Hepatocyte (in vitro differentiated cells): ENCODE measurements around the gene NFKB1. TPM values are rescaled to one million over a fixed set of nuclear protein-coding genes. Genes with fewer than 3 reads are reported as not detected.

Experiments
- DNase-seq: peaks from one replicate; pipeline ENCODE4 v3.0.0-alpha.2; 2016; ENCODE audit warnings: low spot score
- H2AFZ ChIP-seq: fragments of 200-600 bp; sonication (generic); 2 replicates; pipeline ENCODE4 v1.6.0; 2016; ENCODE audit warnings: antibody characterized with exemption, mild to moderate bottlenecking
- H3K27ac ChIP-seq: fragments of 200-600 bp; sonication (generic); 2 replicates; pipeline ENCODE4 v1.5.1; 2016; ENCODE audit warnings: mild to moderate bottlenecking
- H3K27me3 ChIP-seq: fragments of 200-600 bp; sonication (generic); 2 replicates; pipeline ENCODE4 v1.6.1; 2016
- H3K36me3 ChIP-seq: fragments of 200-600 bp; sonication (generic); replicated peaks from 2 replicates; pipeline ENCODE4 v1.5.1; 2016; ENCODE audit warnings: low read depth; ENCODE audit not compliant: insufficient read depth
- H3K4me1 ChIP-seq: fragments of 200-600 bp; sonication (generic); 2 replicates; pipeline ENCODE4 v1.5.1; 2016; ENCODE audit warnings: mild to moderate bottlenecking, moderate library complexity; ENCODE audit not compliant: insufficient read depth
- H3K4me2 ChIP-seq: fragments of 200-600 bp; sonication (generic); 2 replicates; pipeline ENCODE4 v1.6.0; 2016
- H3K4me3 ChIP-seq: fragments of 200-600 bp; sonication (generic); 2 replicates; pipeline ENCODE4 v1.5.1; 2016; ENCODE audit warnings: mild to moderate bottlenecking
- H3K79me2 ChIP-seq: fragments of 200-600 bp; sonication (generic); 2 replicates; pipeline ENCODE4 v1.6.0; 2017; ENCODE audit warnings: mild to moderate bottlenecking
- H3K9me2 ChIP-seq: fragments of 200-600 bp; sonication (generic); replicated peaks from 2 replicates; pipeline ENCODE4 v1.6.0; 2017; ENCODE audit warnings: mild to moderate bottlenecking; ENCODE audit not compliant: insufficient read depth
- H3K9me3 ChIP-seq: fragments of 200-600 bp; sonication (generic); 2 replicates; pipeline ENCODE4 v1.5.1; 2016; ENCODE audit warnings: low read depth, mild to moderate bottlenecking
- H4K20me1 ChIP-seq: fragments of 200-600 bp; sonication (generic); 2 replicates; pipeline ENCODE4 v1.6.0; 2016; ENCODE audit warnings: mild to moderate bottlenecking; ENCODE audit not compliant: insufficient read depth, poor library complexity, severe bottlenecking
- CTCF ChIP-seq: fragments of 200-600 bp; sonication (generic); IDR thresholded peaks from 2 replicates; pipeline ENCODE4 v1.5.1; 2016; ENCODE audit warnings: antibody characterized with exemption, mild to moderate bottlenecking; ENCODE audit not compliant: poor library complexity
- EZH2 ChIP-seq: fragments of 200-600 bp; sonication (generic); IDR thresholded peaks from 2 replicates; pipeline ENCODE4 v1.6.1; 2016; ENCODE audit warnings: antibody characterized with exemption, mild to moderate bottlenecking, borderline replicate concordance
- EZH2phosphoT487 ChIP-seq: fragments of 200-600 bp; sonication (generic); IDR thresholded peaks from one replicate; pipeline ENCODE4 v1.6.1; 2018; ENCODE audit warnings: antibody characterized with exemption, mild to moderate bottlenecking, low read depth, moderate library complexity; ENCODE audit not compliant: unreplicated experiment, severe bottlenecking
- WGBS: methylation state at CpG from one replicate; pipeline ENCODE4 v1.1.6; 2016; ENCODE audit warnings: low lambda C conversion rate; ENCODE audit errors: missing lambda C conversion rate; 5-methylcytosine and 5-hydroxymethylcytosine counted together
- polyA plus RNA-seq: library from polyadenylated mRNA; unstranded; fragments of >200 nt; fragmentation: Nextera tagmentation; extraction: Ambion mirVana; gene quantifications from 2 replicates; pipeline ENCODE4 v1.2.1, GENCODE V29; 2016
- total RNA-seq: library from RNA; depleted of rRNA; stranded (reverse); fragments of >200 nt; gene quantifications from 2 replicates; pipeline ENCODE4 v1.2.3, GENCODE V29; 2014

Gene NFKB1
- total and polyA plus RNA-seq, 2 experiments from 2014 or later, result 21.1 to 22.8 TPM

- H3K27ac ChIP-seq, result no peak overlapping the region
- H4K20me1 ChIP-seq, result no peaks in the 10 kb centered on the region
- no peaks in the 10 kb centered on the region for H3K9me3 ChIP-seq
- H3K4me2 ChIP-seq, result no peak overlapping the region
- no peak for DNase-seq
- no peaks in the 10 kb centered on the region for H3K4me1 ChIP-seq
- no peaks in the 10 kb centered on the region for H3K27me3 ChIP-seq
- H2AFZ ChIP-seq, result no peak overlapping the region
- H3K79me2 ChIP-seq, result no peaks in the 10 kb centered on the region
- H3K9me2 ChIP-seq, result no peaks in the 10 kb centered on the region
- TF ChIP-seq EZH2, result no peak
- TF ChIP-seq EZH2phosphoT487, result no peak
- TF ChIP-seq CTCF, result no peak
- no peaks in the 10 kb centered on the region for H3K36me3 ChIP-seq
- no peak overlapping the region for H3K4me3 ChIP-seq
- WGBS, result 91% methylated on average over 3 of the region's 3 CpGs
Observed at GRCh38 chr4:102599886-102600285, 98.7 kb downstream of the NFKB1 start.

- H3K36me3 ChIP-seq, result no peaks in the 10 kb centered on the region
- H3K4me2 ChIP-seq, result no peak overlapping the region
- no peak overlapping the region for H2AFZ ChIP-seq
- no peaks in the 10 kb centered on the region for H3K4me1 ChIP-seq
- H4K20me1 ChIP-seq, result no peaks in the 10 kb centered on the region
- TF ChIP-seq CTCF (no peak), EZH2phosphoT487 (no peak), EZH2 (no peak)
- no peaks in the 10 kb centered on the region for H3K79me2 ChIP-seq
- H3K4me3 ChIP-seq, result no peak overlapping the region
- no peak overlapping the region for H3K27ac ChIP-seq
- H3K9me2 ChIP-seq, result no peaks in the 10 kb centered on the region
- no peaks in the 10 kb centered on the region for H3K27me3 ChIP-seq
- DNase-seq, result no peak
- no peaks in the 10 kb centered on the region for H3K9me3 ChIP-seq
Observed at GRCh38 chr4:102600689-102601088, 99.5 kb downstream of the NFKB1 start.

- Histone ChIP-seq H3K4me1 (no peaks in the 10 kb centered on the region), H3K4me2 (no peak overlapping the region), H3K27ac (no peak overlapping the region), H2AFZ (no peak overlapping the region), H3K4me3 (no peak overlapping the region), H4K20me1 (no peaks in the 10 kb centered on the region), H3K79me2 (no peaks in the 10 kb centered on the region), H3K9me2 (no peaks in the 10 kb centered on the region), H3K9me3 (no peaks in the 10 kb centered on the region), H3K27me3 (no peaks in the 10 kb centered on the region), H3K36me3 (no peaks in the 10 kb centered on the region)
- DNase-seq, result no peak
- 95% methylated on average over 8 of the region's 8 CpGs for WGBS
- no peak for TF ChIP-seq CTCF
- no peak for TF ChIP-seq EZH2phosphoT487
- TF ChIP-seq EZH2, result no peak
Observed at GRCh38 chr4:102601586-102602227, 100.5 kb downstream of the NFKB1 start.
